NCI-H460 (cell line): ENCODE measurements around the gene KTI12. TPM values are rescaled to one million over a fixed set of nuclear protein-coding genes. Genes with fewer than 3 reads are reported as not detected.
"Not testable (repeated sequence)": the region's sequence is repeated elsewhere in the genome, so short reads cannot be mapped to it uniquely, and the experiment has no call there.

ENCODE experiments used
- DNase-seq: peaks from one replicate; pipeline ENCODE4 v3.0.0-alpha.2; 2016; ENCODE audit warnings: low read depth; ENCODE audit errors: extremely low read depth
- total RNA-seq: library from RNA; depleted of rRNA; stranded (reverse); fragments of >200 nt; shearing (Covaris generic); gene quantifications from 2 replicates; pipeline ENCODE4 v1.2.3, GENCODE V29; 2014

KTI12 gene
- total RNA-seq, 1 experiment from 2014 or later, result 8.4 TPM

GRCh38 chr1:52041551-52042185, 8.1 kb upstream of the KTI12 start:
- DNase-seq, result no peak

GRCh38 chr1:52037909-52038308, 4.3 kb upstream of the KTI12 start:
- DNase-seq, result no peak

GRCh38 chr1:52037402-52037814, 3.8 kb upstream of the KTI12 start:
- no peak for DNase-seq

- DNase-seq, result no peak
Measured at GRCh38 chr1:52034050-52034384, 407 bp upstream of the KTI12 start.

- peak; percentile 30 for DNase-seq
Measured at GRCh38 chr1:52032785-52033131, 852 bp downstream of the KTI12 start.

- no peak for DNase-seq
Measured at GRCh38 chr1:52032124-52032784, 1.4 kb downstream of the KTI12 start.

- DNase-seq, result not testable (repeated sequence)
Measured at GRCh38 chr1:52028839-52029238, 4.8 kb downstream of the KTI12 start.

GRCh38 chr1:52028328-52028727, 5.3 kb downstream of the KTI12 start:
- no peak for DNase-seq

- DNase-seq, result no peak
Measured at GRCh38 chr1:52026278-52026677, 7.3 kb downstream of the KTI12 start.

- no peak for DNase-seq
Measured at GRCh38 chr1:52022133-52022532, 11.5 kb downstream of the KTI12 start.

GRCh38 chr1:52008071-52008809, 25.4 kb downstream of the KTI12 start:
- DNase-seq, result no peak

- DNase-seq, result no peak
Measured at GRCh38 chr1:52007215-52008002, 26.2 kb downstream of the KTI12 start.

GRCh38 chr1:52006081-52006553, 27.5 kb downstream of the KTI12 start:
- not testable (repeated sequence) for DNase-seq

GRCh38 chr1:52005548-52005947, 28.1 kb downstream of the KTI12 start:
- not testable (repeated sequence) for DNase-seq

- DNase-seq, result no peak
Measured at GRCh38 chr1:52003877-52004276, 29.7 kb downstream of the KTI12 start.

- DNase-seq, result peak; percentile 85
Measured at GRCh38 chr1:52002038-52002917, 31.3 kb downstream of the KTI12 start.

GRCh38 chr1:51998701-51999100, 34.9 kb downstream of the KTI12 start:
- DNase-seq, result no peak

- no peak for DNase-seq
Measured at GRCh38 chr1:51997974-51998382, 35.6 kb downstream of the KTI12 start.

- DNase-seq, result peak; percentile 65
Measured at GRCh38 chr1:51990478-51990965, 43.1 kb downstream of the KTI12 start, which contains the start of gene RAB3B. RAB3B (minus strand) TSS chr1:51990700; CDS start chr1:51977117, 13,583 bp downstream.
